ENCODE results near the gene ASXL3.
A peak's percentile ranks its signal among the peaks of the same experiment; 100 is the strongest.

Gene ASXL3

GRCh38 chr18:33749834-33750233, 171.8 kb downstream of the ASXL3 start:
- Histone ChIP-seq H3K4me3 (ENCODE audit: low read depth in 1 of 2, low read length in 2 of 2) (no peak overlapping the region), H3K4me2 (ENCODE audit: insufficient read depth, low read length) (no peak overlapping the region), H3K9me3 (ENCODE audit: insufficient read depth, low read length, severe bottlenecking) (no peaks in the 10 kb centered on the region), H4K20me1 (ENCODE audit: insufficient read depth, low read length) (no peaks in the 10 kb centered on the region), H3K27ac (ENCODE audit: low read length) (no peak overlapping the region), H3K4me1 (ENCODE audit: insufficient read depth, low read length) (no peaks in the 10 kb centered on the region), H3K27me3 (ENCODE audit: insufficient read depth, low read length, poor library complexity) (no peaks in the 10 kb centered on the region), H2AFZ (ENCODE audit: low read depth, low read length) (no peak overlapping the region), H3K36me3 (ENCODE audit: insufficient read depth, low read length) (no peaks in the 10 kb centered on the region), H3K79me2 (ENCODE audit: insufficient read depth, low read length) (no peaks in the 10 kb centered on the region), H3K9ac (ENCODE audit: low read depth, low read length) (no peak overlapping the region)
- TF ChIP-seq EZH2 (IDR thresholded peaks at IDR 0.05; ENCODE audit: borderline replicate concordance, low read depth, low read length, severe bottlenecking) (no peak), CTCF (IDR thresholded peaks at IDR 0.05; ENCODE audit: borderline replicate concordance, extremely low read depth, low read length, poor library complexity, severe bottlenecking) (no peak)
- no peak for DNase-seq
- ATAC-seq (ENCODE audit: insufficient read depth, low read depth), result no peak

- H3K27ac ChIP-seq (ENCODE audit: low read length), result no peak overlapping the region
Observed at GRCh38 chr18:33750366-33750765, 172.3 kb downstream of the ASXL3 start.

DNA sequence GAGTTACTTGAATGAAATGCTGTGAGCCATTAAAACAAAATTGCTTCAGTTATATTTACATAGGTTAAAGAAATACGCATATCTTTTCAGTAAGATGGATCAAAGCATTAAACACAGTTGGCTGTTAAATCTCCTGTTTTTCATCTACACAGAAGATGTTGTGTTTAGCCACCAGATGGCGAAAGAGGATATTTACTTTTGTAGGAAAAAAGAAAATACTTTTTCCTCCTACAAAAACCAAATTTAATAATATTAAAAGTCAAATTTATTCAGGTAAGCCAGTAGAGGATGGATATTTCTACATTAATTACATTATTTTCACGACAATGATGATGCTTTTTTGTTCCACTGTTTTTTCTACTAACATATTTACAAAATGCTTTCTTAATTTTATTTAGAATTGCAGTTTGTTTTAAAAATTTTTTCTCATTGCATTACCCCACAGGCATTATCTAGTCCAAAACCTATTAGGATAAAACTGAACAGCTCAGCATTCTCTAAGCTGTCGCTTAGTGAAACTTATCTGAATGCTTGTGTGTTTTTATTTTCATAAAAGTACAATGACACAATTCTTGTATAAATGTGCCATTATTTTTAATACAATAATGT, 173.7 kb downstream of the ASXL3 start:
- no peak overlapping the region for H2AFZ ChIP-seq (ENCODE audit: low read depth, low read length)
- no peak for DNase-seq
- peak; percentile 60 for TF ChIP-seq CTCF (IDR thresholded peaks at IDR 0.05; ENCODE audit: borderline replicate concordance, extremely low read depth, low read length, poor library complexity, severe bottlenecking)
- TF ChIP-seq EZH2 (IDR thresholded peaks at IDR 0.05; ENCODE audit: borderline replicate concordance, low read depth, low read length, severe bottlenecking), result no peak

More at GRCh38 chr18:33750366-33750765, 172.3 kb downstream of the ASXL3 start:
- no peak overlapping the region for H3K4me3 ChIP-seq (ENCODE audit: low read depth in 1 of 2, low read length in 2 of 2)
- H3K9ac ChIP-seq (ENCODE audit: low read depth, low read length), result no peak overlapping the region
- no peaks in the 10 kb centered on the region for H3K9me3 ChIP-seq (ENCODE audit: insufficient read depth, low read length, severe bottlenecking)
- no peak overlapping the region for H3K4me2 ChIP-seq (ENCODE audit: insufficient read depth, low read length)
- H3K36me3 ChIP-seq (ENCODE audit: insufficient read depth, low read length), result no peaks in the 10 kb centered on the region
- DNase-seq, result no peak
- no peak overlapping the region for H2AFZ ChIP-seq (ENCODE audit: low read depth, low read length)
- H3K4me1 ChIP-seq (ENCODE audit: insufficient read depth, low read length), result no peaks in the 10 kb centered on the region
- H3K27me3 ChIP-seq (ENCODE audit: insufficient read depth, low read length, poor library complexity), result no peaks in the 10 kb centered on the region
- H4K20me1 ChIP-seq (ENCODE audit: insufficient read depth, low read length), result no peaks in the 10 kb centered on the region
- no peaks in the 10 kb centered on the region for H3K79me2 ChIP-seq (ENCODE audit: insufficient read depth, low read length)
- TF ChIP-seq CTCF (IDR thresholded peaks at IDR 0.05; ENCODE audit: borderline replicate concordance, extremely low read depth, low read length, poor library complexity, severe bottlenecking) (no peak), EZH2 (IDR thresholded peaks at IDR 0.05; ENCODE audit: borderline replicate concordance, low read depth, low read length, severe bottlenecking) (no peak)
- no peak for ATAC-seq (ENCODE audit: insufficient read depth, low read depth)

More for the DNA sequence above, 173.7 kb downstream of the ASXL3 start:
- no peaks in the 10 kb centered on the region for H3K4me1 ChIP-seq (ENCODE audit: insufficient read depth, low read length)
- no peaks in the 10 kb centered on the region for H3K27me3 ChIP-seq (ENCODE audit: insufficient read depth, low read length, poor library complexity)
- no peak for ATAC-seq (ENCODE audit: insufficient read depth, low read depth)
- no peak overlapping the region for H3K27ac ChIP-seq (ENCODE audit: low read length)
- no peaks in the 10 kb centered on the region for H3K36me3 ChIP-seq (ENCODE audit: insufficient read depth, low read length)
- no peaks in the 10 kb centered on the region for H4K20me1 ChIP-seq (ENCODE audit: insufficient read depth, low read length)
- H3K4me2 ChIP-seq (ENCODE audit: insufficient read depth, low read length), result no peak overlapping the region
- no peaks in the 10 kb centered on the region for H3K79me2 ChIP-seq (ENCODE audit: insufficient read depth, low read length)
- no peak overlapping the region for H3K9ac ChIP-seq (ENCODE audit: low read depth, low read length)
- H3K9me3 ChIP-seq (ENCODE audit: insufficient read depth, low read length, severe bottlenecking), result no peaks in the 10 kb centered on the region
- no peak overlapping the region for H3K4me3 ChIP-seq (ENCODE audit: low read depth in 1 of 2, low read length in 2 of 2)
